GM12878 (cell line): ENCODE measurements around the gene STX19. TPM values are rescaled to one million over a fixed set of nuclear protein-coding genes. Genes with fewer than 3 reads are reported as not detected.

ENCODE experiments used
- CREB1 ChIP-seq: IDR thresholded peaks from 2 replicates; pipeline ENCODE4 v1.6.1; 2012; ENCODE audit warnings: low read depth, mild to moderate bottlenecking, inconsistent platforms
- ETV6 ChIP-seq, 2 experiments: fragments of 450-650 bp in 1 of 2; IDR thresholded peaks in 1 of 2; conservative IDR thresholded peaks in 1 of 2; 2 replicates each; pipeline ENCODE4 v1.6.1; 2014; ENCODE audit warnings: antibody characterized with exemption in 1 of 2, borderline replicate concordance in 1 of 2, low read depth in 1 of 2, mild to moderate bottlenecking in 1 of 2, moderate library complexity in 1 of 2
- HCFC1 ChIP-seq: fragments of 150-350 bp; IDR thresholded peaks from 2 replicates; pipeline ENCODE4 v1.6.1; 2014; ENCODE audit warnings: low read length
- LARP7 ChIP-seq: fragments of 450-650 bp; IDR thresholded peaks from 2 replicates; pipeline ENCODE4 v1.6.1; 2017; ENCODE audit warnings: mild to moderate bottlenecking
- MYB ChIP-seq: fragments of 150-350 bp; IDR thresholded peaks from 2 replicates; pipeline ENCODE4 v1.6.1; 2014; ENCODE audit warnings: mild to moderate bottlenecking, low read depth, low read length, borderline replicate concordance
- RCOR1 ChIP-seq: conservative IDR thresholded peaks from 2 replicates; pipeline ENCODE4 v1.6.1; 2012; ENCODE audit warnings: low read depth, low read length, improper control_type of control experiment
- RUNX3 ChIP-seq: IDR thresholded peaks from 2 replicates; pipeline ENCODE4 v1.6.1; 2012; ENCODE audit warnings: low read length, inconsistent platforms
- SMAD5 ChIP-seq: IDR thresholded peaks from 2 replicates; pipeline ENCODE4 v1.6.1; 2016; ENCODE audit warnings: antibody characterized with exemption, low read depth
- SREBF1 ChIP-seq: IDR thresholded peaks from 2 replicates; pipeline ENCODE4 v1.6.1; 2012; ENCODE audit warnings: mild to moderate bottlenecking, low read length
- SREBF2 ChIP-seq: IDR thresholded peaks from 2 replicates; pipeline ENCODE4 v1.6.1; 2012; ENCODE audit warnings: mild to moderate bottlenecking, low read length
- ZBED1 ChIP-seq: IDR thresholded peaks from 2 replicates; pipeline ENCODE4 v1.6.1; 2016; ENCODE audit warnings: borderline replicate concordance
- ZNF207 ChIP-seq: fragments of 450-650 bp; IDR thresholded peaks from 2 replicates; pipeline ENCODE4 v1.6.1; 2014; ENCODE audit warnings: antibody characterized with exemption, mild to moderate bottlenecking, borderline replicate concordance
- polyA plus RNA-seq, 11 experiments: library from polyadenylated mRNA; depleted of rRNA in 4 of 11; unstranded in 6 of 11; stranded (reverse) in 5 of 11; fragments of >200 nt; fragmentation: Nextera tagmentation in 4 of 11; fragmentation: Illumina TruSeq in 1 of 11; extraction: Ambion mirVana in 4 of 11; extraction: Trizol in 1 of 11; gene quantifications; 1 replicate in 1 of 11; 2 replicates in 10 of 11; pipeline versions ENCODE4 v1.2.1 to v1.2.3, GENCODE V29; 2011 to 2016; ENCODE audit warnings: inconsistent platforms in 2 of 11, missing spikeins in 2 of 11, low read depth in 1 of 11
- total RNA-seq, 4 experiments: library from RNA; depleted of rRNA in 3 of 4; stranded (reverse); fragments of >200 nt in 3 of 4; fragmentation: Illumina TruSeq in 1 of 4; extraction: Trizol in 1 of 4; gene quantifications; 2 replicates each; pipeline versions ENCODE4 v1.2.1 to v1.2.3, GENCODE V29; 2013 to 2021
- TF ChIP-seq, protein P1 (sequence below): fragments of 450-650 bp; IDR thresholded peaks from 2 replicates; pipeline ENCODE4 v1.6.1; 2017; ENCODE audit warnings: borderline replicate concordance
- TF ChIP-seq, protein P2 (sequence below): fragments of 450-650 bp; IDR thresholded peaks from 2 replicates; pipeline ENCODE4 v1.6.1; 2018; ENCODE audit warnings: borderline replicate concordance, mild to moderate bottlenecking; ENCODE audit not compliant: partially characterized antibody
- TF ChIP-seq, protein P3 (sequence below): fragments of 450-650 bp; formaldehyde crosslinking; IDR thresholded peaks from 2 replicates; pipeline ENCODE4 v1.4.0; 2020; ENCODE audit warnings: mild to moderate bottlenecking, moderate library complexity
- TF ChIP-seq, protein P4 (sequence below): fragments of 450-650 bp; IDR thresholded peaks from 2 replicates; pipeline ENCODE4 v1.6.1; 2017; ENCODE audit warnings: antibody characterized with exemption, mild to moderate bottlenecking, moderate library complexity

Gene STX19
- total and polyA plus RNA-seq, 10 of the 15 experiments (the other 5 are each of a cell fraction or from before 2014, with no cell fraction given) = 0.10 to 0.14 (median 0.11) TPM; not detected in 7

DNA sequence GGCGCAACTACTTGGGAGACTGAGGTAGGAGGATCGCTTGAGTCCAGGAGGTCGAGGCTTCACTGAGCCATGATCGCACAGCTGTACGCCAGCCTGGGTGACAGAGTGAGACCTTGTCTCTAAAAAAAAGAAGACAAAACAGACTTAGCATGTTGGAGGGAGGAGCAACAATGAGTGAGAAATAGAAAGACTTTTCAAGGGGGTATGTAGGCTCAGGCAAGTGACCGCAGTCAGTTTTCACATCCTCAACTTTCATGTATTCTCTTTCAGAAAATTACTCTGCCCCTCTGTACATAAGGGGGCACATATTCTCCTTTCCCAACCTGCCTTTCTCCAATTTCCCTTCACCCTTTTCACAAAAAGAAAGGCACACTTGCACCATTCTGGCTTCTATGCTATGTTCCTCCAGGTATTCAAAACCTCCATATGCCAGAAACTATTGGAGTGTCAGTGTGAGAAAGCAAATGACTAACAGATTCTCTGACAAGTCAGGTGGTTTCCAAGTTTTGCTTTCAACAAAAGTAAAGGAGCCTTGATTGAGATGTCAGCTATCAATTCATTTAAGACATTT is 42.0 kb upstream of the STX19 start (continued):
- TF ChIP-seq ZBED1 = 0 out of 2 replicates have a peak, but pooled peaks have one; percentile 33
- no peak for TF ChIP-seq SMAD5
- no peak for TF ChIP-seq CREB1
- no peak for TF ChIP-seq HCFC1
- TF ChIP-seq, protein P1, sequence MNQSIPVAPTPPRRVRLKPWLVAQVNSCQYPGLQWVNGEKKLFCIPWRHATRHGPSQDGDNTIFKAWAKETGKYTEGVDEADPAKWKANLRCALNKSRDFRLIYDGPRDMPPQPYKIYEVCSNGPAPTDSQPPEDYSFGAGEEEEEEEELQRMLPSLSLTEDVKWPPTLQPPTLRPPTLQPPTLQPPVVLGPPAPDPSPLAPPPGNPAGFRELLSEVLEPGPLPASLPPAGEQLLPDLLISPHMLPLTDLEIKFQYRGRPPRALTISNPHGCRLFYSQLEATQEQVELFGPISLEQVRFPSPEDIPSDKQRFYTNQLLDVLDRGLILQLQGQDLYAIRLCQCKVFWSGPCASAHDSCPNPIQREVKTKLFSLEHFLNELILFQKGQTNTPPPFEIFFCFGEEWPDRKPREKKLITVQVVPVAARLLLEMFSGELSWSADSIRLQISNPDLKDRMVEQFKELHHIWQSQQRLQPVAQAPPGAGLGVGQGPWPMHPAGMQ = no peak
- TF ChIP-seq RUNX3 = peak; percentile 94
- no peak for TF ChIP-seq ETV6 (conservative IDR thresholded peaks at IDR 0.05 in 1 of 2, IDR thresholded peaks at IDR 0.05 in 1 of 2; ENCODE audit: borderline replicate concordance in 1 of 2, low read depth in 1 of 2)
- TF ChIP-seq, protein P2, sequence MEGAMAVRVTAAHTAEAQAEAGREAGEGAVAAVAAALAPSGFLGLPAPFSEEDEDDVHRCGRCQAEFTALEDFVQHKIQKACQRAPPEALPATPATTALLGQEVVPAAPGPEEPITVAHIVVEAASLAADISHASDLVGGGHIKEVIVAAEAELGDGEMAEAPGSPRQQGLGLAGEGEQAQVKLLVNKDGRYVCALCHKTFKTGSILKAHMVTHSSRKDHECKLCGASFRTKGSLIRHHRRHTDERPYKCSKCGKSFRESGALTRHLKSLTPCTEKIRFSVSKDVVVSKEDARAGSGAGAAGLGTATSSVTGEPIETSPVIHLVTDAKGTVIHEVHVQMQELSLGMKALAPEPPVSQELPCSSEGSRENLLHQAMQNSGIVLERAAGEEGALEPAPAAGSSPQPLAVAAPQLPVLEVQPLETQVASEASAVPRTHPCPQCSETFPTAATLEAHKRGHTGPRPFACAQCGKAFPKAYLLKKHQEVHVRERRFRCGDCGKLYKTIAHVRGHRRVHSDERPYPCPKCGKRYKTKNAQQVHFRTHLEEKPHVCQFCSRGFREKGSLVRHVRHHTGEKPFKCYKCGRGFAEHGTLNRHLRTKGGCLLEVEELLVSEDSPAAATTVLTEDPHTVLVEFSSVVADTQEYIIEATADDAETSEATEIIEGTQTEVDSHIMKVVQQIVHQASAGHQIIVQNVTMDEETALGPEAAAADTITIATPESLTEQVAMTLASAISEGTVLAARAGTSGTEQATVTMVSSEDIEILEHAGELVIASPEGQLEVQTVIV = no peak
- no peak for TF ChIP-seq RCOR1
- no peak for TF ChIP-seq LARP7
- TF ChIP-seq, protein P3, sequence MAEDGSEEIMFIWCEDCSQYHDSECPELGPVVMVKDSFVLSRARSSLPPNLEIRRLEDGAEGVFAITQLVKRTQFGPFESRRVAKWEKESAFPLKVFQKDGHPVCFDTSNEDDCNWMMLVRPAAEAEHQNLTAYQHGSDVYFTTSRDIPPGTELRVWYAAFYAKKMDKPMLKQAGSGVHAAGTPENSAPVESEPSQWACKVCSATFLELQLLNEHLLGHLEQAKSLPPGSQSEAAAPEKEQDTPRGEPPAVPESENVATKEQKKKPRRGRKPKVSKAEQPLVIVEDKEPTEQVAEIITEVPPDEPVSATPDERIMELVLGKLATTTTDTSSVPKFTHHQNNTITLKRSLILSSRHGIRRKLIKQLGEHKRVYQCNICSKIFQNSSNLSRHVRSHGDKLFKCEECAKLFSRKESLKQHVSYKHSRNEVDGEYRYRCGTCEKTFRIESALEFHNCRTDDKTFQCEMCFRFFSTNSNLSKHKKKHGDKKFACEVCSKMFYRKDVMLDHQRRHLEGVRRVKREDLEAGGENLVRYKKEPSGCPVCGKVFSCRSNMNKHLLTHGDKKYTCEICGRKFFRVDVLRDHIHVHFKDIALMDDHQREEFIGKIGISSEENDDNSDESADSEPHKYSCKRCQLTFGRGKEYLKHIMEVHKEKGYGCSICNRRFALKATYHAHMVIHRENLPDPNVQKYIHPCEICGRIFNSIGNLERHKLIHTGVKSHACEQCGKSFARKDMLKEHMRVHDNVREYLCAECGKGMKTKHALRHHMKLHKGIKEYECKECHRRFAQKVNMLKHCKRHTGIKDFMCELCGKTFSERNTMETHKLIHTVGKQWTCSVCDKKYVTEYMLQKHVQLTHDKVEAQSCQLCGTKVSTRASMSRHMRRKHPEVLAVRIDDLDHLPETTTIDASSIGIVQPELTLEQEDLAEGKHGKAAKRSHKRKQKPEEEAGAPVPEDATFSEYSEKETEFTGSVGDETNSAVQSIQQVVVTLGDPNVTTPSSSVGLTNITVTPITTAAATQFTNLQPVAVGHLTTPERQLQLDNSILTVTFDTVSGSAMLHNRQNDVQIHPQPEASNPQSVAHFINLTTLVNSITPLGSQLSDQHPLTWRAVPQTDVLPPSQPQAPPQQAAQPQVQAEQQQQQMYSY (CRISPR knock-in tag) = no peak
- TF ChIP-seq SREBF1 = no peak
- TF ChIP-seq, protein P4, sequence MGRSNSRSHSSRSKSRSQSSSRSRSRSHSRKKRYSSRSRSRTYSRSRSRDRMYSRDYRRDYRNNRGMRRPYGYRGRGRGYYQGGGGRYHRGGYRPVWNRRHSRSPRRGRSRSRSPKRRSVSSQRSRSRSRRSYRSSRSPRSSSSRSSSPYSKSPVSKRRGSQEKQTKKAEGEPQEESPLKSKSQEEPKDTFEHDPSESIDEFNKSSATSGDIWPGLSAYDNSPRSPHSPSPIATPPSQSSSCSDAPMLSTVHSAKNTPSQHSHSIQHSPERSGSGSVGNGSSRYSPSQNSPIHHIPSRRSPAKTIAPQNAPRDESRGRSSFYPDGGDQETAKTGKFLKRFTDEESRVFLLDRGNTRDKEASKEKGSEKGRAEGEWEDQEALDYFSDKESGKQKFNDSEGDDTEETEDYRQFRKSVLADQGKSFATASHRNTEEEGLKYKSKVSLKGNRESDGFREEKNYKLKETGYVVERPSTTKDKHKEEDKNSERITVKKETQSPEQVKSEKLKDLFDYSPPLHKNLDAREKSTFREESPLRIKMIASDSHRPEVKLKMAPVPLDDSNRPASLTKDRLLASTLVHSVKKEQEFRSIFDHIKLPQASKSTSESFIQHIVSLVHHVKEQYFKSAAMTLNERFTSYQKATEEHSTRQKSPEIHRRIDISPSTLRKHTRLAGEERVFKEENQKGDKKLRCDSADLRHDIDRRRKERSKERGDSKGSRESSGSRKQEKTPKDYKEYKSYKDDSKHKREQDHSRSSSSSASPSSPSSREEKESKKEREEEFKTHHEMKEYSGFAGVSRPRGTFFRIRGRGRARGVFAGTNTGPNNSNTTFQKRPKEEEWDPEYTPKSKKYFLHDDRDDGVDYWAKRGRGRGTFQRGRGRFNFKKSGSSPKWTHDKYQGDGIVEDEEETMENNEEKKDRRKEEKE = no peak
- TF ChIP-seq MYB = no peak
- TF ChIP-seq ZNF207 = no peak
- no peak for TF ChIP-seq SREBF2
